HG03139 (cell line): ENCODE data around the gene MYL3.
"Not testable (repeated sequence)": the region's sequence is repeated elsewhere in the genome, so short reads cannot be mapped to it uniquely, and the experiment has no call there.

Experiments used
- ATAC-seq: cut with Tn5 transposase; IDR thresholded peaks from one replicate; pipeline ENCODE4 v1.9.1; 2021; ENCODE audit not compliant: unreplicated experiment

The MYL3 gene

DNA sequence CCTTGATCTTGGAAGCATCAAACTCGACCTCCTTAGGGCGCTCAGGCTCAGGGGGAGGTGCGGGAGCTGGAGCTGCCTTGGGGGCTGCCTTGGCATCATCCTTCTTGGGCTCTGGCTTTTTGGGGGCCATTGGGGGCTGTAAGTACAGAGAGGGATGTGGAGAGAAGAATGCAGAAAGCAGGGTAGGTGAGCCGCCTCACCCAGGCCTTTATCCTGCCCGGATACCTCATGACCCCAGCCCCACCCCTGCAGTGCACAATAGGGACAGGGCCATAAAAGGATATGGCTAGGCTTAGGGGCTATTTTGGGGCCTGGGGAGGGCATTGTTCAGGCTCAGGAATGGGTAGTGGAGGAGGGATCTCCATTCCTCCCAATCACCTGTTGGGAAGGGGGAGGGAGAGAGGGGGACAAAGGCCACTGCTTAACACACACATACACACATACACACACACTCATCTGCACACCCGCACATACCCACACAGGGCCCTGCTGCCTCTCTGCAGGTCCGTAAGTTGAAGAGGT, at the start of gene MYL3:
MYL3 (minus strand) TSS at position 184 of the 522 bp plus-strand sequence; CDS start at position 130, 54 bp downstream.
- ATAC-seq: no peak

- no peak for ATAC-seq
Observed at GRCh38 chr3:46912986-46913385, 49.7 kb upstream of the MYL3 start.

- not testable (repeated sequence) for ATAC-seq
Observed at GRCh38 chr3:46910914-46911313, 47.7 kb upstream of the MYL3 start.

- ATAC-seq: no peak
Observed at GRCh38 chr3:46910166-46910760, 47.0 kb upstream of the MYL3 start.

- ATAC-seq: no peak
Observed at GRCh38 chr3:46909535-46910161, 46.4 kb upstream of the MYL3 start.

DNA sequence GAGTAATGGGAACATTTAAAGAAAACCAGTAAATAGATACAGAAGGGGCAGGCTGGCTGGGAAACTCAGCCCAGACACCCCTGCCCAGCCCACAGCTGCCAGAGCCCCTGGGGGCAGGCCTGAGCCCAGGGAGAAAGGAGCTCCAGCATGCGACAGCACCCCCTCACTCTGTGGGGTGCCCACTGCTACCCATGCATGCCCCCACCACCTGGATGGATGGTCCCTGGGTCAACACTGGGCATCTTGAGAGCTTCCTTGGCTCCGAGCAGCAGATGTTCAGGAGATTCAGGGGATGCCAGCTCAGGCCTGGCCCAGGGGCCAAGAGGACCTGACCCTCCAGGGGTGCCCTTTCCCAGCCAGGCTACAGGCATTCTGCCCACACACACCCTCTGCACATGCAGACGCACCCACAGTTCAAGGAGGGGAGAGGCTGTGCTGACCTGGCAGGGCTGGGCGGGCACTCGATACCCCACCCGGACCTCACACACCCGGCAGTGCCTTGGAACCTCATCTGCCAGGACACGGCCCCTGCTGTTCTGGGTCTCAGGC, 45.8 kb upstream of the MYL3 start:
- ATAC-seq: no peak

DNA sequence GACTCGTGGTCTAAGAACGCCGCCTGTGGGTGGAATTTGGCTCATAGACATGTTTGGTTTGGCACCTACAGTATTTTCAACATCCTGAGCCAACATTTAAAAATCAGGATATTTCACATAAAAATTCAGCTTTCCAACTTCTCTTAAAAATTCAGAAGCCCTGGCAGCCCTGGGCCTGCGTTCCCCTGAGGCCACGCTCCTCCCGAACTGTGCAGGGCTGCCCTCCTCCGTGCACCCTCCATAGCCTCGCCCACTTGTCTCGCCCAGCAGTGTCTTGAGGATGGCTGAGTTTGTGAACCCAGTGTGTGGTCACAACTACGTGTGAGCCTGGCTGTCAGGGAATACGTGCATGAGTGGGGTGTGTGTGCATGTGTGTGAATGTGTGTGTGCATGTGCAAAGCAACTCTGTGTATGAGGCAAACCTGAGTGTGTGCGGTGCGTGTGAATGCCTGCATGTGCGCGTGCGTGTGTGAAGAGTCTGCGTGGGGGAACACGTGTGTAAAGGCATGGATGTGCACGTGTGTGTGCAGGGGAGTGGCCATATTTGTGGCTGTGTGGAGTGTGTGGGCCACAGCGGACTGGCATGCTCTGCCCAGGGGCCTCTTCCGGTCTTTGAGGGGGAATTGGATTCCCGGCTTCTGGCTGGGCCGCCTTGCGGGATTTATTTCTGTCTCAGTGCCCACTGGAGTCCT, 45.2 kb upstream of the MYL3 start:
- no peak for ATAC-seq

- no peak for ATAC-seq
Observed at GRCh38 chr3:46907960-46908293, 44.7 kb upstream of the MYL3 start.

DNA sequence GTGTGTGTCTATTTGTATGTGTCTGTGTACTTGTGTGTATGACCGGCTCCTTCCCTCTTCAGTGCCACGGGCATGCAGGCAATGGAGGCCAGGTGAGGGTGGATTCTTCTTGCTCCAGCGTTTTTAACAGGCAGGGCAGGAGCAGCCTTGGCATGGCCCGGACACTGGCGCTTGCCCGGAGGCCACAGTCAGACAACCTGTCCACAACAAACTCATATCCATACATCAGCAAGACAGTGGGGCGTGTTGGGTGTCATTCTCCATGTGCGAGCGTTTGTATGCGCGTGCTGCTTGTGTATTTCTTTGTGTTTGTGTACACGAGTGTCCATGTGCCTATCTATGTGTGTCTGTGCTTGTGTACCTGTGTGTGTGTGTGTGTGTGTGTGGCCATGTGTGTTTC, 44.0 kb upstream of the MYL3 start:
- no peak for ATAC-seq

DNA sequence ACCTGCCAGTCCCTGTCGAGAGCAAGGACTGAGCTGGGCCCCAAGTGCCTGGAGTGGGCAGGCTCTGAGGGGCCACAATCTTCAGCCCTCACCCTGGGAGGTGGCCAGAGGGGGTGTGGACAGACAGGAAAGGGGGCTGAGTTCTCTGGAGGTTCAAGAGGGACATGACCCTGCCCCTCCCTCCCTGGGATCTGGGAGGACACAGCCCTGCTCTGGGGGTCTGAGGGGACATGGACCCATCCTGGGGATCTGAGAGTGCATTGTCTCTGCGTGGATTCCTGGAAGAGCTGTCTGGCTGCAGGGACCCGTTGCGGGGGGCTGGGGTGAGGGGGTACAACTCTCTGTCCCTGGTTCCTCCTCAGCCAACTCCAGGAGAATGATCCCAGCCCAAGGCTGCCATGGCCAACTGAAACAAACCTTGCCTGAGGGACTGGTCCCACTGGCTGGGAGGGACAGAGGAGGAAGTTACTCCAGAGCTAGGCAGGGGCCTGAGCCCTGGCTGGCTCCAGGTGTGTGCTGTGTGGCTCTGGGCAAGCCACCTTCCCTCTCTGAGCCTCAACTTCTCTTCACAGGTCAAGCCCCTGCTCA, 43.3 kb upstream of the MYL3 start:
- ATAC-seq: no peak

- ATAC-seq: no peak
Observed at GRCh38 chr3:46905661-46906451, 42.6 kb upstream of the MYL3 start.

GRCh38 chr3:46905213-46905560, 41.9 kb upstream of the MYL3 start:
- ATAC-seq: no peak

DNA sequence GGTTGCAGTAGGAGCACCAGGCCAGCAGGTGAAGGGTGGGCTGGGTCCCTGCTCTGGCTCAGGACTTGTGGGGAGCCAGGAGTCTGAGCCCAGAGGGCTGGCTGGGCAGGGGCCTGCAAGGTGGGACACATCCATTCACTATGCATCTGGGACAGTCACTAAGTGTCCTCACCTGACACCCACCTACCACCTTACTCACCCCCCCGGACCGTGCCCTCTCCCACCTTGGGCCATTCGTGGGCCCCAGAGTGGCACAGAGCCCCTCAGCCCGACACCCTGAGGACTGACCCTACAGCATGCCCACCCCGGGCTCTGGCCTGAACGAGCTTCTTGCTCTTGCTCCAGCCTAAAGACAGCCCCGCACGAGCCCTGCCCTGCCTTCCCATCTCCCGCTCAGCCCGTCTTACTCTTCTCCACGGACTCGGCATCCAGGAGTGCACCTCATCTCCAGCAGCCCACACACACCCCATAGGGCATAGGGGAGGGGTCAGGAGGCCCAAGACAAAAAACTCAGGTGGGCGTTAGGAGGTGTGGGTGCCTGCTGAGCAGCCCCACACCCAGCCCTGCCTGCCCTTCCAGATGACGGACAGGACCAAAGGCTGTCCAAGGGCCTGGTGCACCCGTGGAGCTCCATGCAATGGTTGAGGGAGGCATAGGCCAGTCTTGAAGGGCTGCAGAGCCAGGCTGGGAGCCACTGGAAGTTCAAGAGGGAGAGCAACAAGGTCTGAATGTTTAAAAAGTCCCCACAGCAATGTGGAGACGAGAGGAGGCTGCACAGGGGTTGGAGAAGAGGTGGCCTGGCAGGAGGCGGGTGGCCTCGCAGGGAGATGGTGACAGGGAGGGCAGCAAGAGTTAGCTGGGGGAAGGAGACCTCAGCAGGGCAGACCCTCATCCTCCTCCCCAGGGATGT, 41.3 kb upstream of the MYL3 start:
- no peak for ATAC-seq

GRCh38 chr3:46903341-46904302, 40.4 kb upstream of the MYL3 start:
- no peak for ATAC-seq

DNA sequence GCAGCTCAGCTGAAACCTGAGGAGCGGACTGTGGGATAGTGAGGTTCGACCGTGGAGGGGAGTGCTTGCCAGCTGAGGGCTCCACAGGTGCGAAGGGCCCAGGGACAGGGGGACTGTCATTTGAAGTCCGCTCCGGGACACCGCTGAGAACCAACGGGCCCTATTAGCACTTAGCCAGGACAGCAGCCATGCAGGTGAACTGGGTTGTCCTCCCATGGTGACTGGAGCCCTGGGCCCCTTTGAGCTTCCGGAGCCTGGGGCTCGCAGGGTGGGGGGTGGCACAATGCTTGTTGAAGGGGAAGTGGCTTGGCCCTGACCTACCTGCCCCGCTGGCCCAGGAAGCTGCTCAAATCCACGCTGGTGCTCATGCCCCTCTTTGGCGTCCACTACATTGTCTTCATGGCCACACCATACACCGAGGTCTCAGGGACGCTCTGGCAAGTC, 39.0 kb upstream of the MYL3 start:
- no peak for ATAC-seq

DNA sequence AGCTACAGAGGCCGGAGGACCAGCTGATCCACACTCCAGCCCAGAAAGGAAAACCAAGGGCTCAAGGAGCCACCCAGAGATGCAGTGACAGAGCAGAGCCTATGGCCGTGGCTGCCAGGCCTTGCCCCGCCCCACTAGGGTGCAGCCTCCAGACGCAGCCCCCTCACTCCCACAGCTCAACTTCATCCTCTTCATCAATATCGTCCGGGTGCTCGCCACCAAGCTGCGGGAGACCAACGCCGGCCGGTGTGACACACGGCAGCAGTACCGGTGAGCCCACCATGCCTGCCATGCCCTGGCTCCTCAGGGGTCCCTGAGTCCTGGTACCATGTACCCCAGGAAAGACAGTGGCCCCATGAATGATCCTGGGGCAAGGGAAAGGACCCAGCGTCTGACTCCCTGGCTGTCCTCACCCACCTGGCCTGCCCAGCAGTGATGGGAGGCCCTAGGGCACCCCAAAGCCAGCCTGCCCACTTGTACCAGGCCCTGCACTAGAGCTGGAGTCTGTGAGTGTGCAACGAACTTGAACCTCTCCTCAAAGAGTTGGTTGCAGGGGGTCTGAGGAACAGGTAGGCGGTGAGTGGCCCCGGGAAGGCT, 38.4 kb upstream of the MYL3 start:
- no peak for ATAC-seq

- ATAC-seq: no peak
Observed at GRCh38 chr3:46901061-46901460, 37.8 kb upstream of the MYL3 start.

- no peak for ATAC-seq
Observed at GRCh38 chr3:46900356-46900755, 37.1 kb upstream of the MYL3 start.

DNA sequence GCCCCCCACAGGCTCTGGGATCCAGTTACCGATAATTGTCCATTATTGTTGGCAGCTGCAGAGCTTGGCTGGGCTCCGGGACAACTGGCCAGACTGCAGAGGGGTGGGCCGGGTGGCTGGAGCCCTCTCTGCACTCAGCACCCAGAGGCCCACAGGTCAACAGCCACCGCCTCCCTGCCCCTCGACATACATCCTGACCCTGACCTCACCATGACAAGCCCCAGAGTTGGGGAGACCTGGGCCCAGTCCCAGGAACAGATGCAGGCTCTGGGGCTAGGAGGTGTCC, 36.7 kb upstream of the MYL3 start:
- no peak for ATAC-seq
